GM23248 (cell line): Measurements from ENCODE around the gene PTGDR.

ENCODE experiments used
- EZH2 ChIP-seq: fragments of 200-600 bp; sonication (generic); IDR thresholded peaks from 2 replicates; pipeline ENCODE4 v1.6.1; 2018; ENCODE audit warnings: antibody characterized with exemption, mild to moderate bottlenecking; ENCODE audit not compliant: insufficient read depth, poor library complexity, severe bottlenecking
- EZH2phosphoT487 ChIP-seq: fragments of 200-600 bp; sonication (generic); IDR thresholded peaks from 2 replicates; pipeline ENCODE4 v1.6.1; 2018; ENCODE audit warnings: antibody characterized with exemption, moderate library complexity, mild to moderate bottlenecking, low read depth; ENCODE audit not compliant: insufficient read depth

GRCh38 chr14:52275372-52275771, 7.9 kb downstream of the PTGDR start:
- TF ChIP-seq EZH2 (no peak), EZH2phosphoT487 (no peak)
